Natural killer cell (primary cell): ENCODE measurements around the gene NOTUM. TPM values are rescaled to one million over a fixed set of nuclear protein-coding genes. Genes with fewer than 3 reads are reported as not detected.

Experiments used
- ATAC-seq, 3 donors: fragments of 150-1000 bp in 2 of 3; fragments of 200-7000 bp in 1 of 3; cut with Tn5 transposase; 1 replicate in 1 of 3; 2 replicates in 2 of 3; pipeline ENCODE4 v1.10.0; 2021; ENCODE audit warnings: mild to moderate bottlenecking in 2 of 3, moderate library complexity in 2 of 3
- DNase-seq, 2 donors: peaks; one replicate each; pipeline versions ENCODE4 v3.0.0 to v3.0.0-alpha.2; 2013 to 2021; ENCODE audit warnings: mixed read lengths in 1 of 2
- H3K27ac ChIP-seq: one replicate; pipeline ENCODE4 v1.5.1; 2013; ENCODE audit warnings: mild to moderate bottlenecking, low read length
- H3K27me3 ChIP-seq: one replicate; pipeline ENCODE4 v1.6.1; 2013; ENCODE audit warnings: low read length; ENCODE audit not compliant: control insufficient read depth, insufficient read depth
- H3K36me3 ChIP-seq: one replicate; pipeline ENCODE4 v1.6.1; 2013; ENCODE audit warnings: low read length; ENCODE audit not compliant: control insufficient read depth, insufficient read depth
- H3K4me1 ChIP-seq: one replicate; pipeline ENCODE4 v1.6.1; 2013; ENCODE audit warnings: low read length; ENCODE audit not compliant: control insufficient read depth, insufficient read depth
- H3K4me3 ChIP-seq: one replicate; pipeline ENCODE4 v1.5.1; 2013; ENCODE audit warnings: low read length
- H3K9me3 ChIP-seq: one replicate; pipeline ENCODE4 v1.6.1; 2013; ENCODE audit warnings: low read length; ENCODE audit not compliant: control insufficient read depth, insufficient read depth
- H3K27ac Mint-ChIP-seq, 2 donors: one replicate each; pipeline ENCODE4 v1.8.0; 2022; ENCODE audit warnings: mild to moderate bottlenecking in 2 of 2, mixed read lengths in 2 of 2, moderate library complexity in 1 of 2
- H3K27me3 Mint-ChIP-seq, 2 donors: one replicate each; pipeline ENCODE4 v1.8.0; 2022; ENCODE audit warnings: low read depth in 2 of 2, mixed read lengths in 2 of 2
- H3K36me3 Mint-ChIP-seq: one replicate; pipeline ENCODE4 v1.8.0; 2022; ENCODE audit warnings: mixed read lengths
- H3K4me1 Mint-ChIP-seq, 2 donors: one replicate each; pipeline ENCODE4 v1.8.0; 2022; ENCODE audit warnings: mixed read lengths in 2 of 2
- H3K4me3 Mint-ChIP-seq: one replicate; pipeline ENCODE4 v1.8.0; 2022; ENCODE audit warnings: mild to moderate bottlenecking, moderate library complexity, mixed read lengths
- H3K9me3 Mint-ChIP-seq, 2 donors: one replicate each; pipeline ENCODE4 v1.8.0; 2022; ENCODE audit warnings: mixed read lengths in 2 of 2
- WGBS: methylation state at CpG from one replicate; pipeline ENCODE4 v1.1.7; 2013; ENCODE audit warnings: missing lambda C conversion rate; ENCODE audit not compliant: insufficient coverage; 5-methylcytosine and 5-hydroxymethylcytosine counted together
- intact Hi-C: fragments of 100-400 bp; cut with micrococcal nuclease; formaldehyde crosslinking; loops from one replicate; pipeline ENCODE4 v1.14.2; 2022
- total RNA-seq, 4 donors: library from RNA; stranded (reverse); fragments of 120-200 nt in 1 of 4; gene quantifications; one replicate each; pipeline versions ENCODE4 v1.2.3 to v1.2.4, GENCODE V29; 2013 to 2022
- TF ChIP-seq, protein P1 (sequence below): fragments of 200-600 bp; IDR thresholded peaks from one replicate; pipeline ENCODE4 v1.8.0; 2022; ENCODE audit warnings: antibody characterized with exemption

The NOTUM gene
- total RNA-seq, 3 donors from 2014 or later (not counting 1 experiment from before 2014, with no cell fraction given) = not detected

DNA sequence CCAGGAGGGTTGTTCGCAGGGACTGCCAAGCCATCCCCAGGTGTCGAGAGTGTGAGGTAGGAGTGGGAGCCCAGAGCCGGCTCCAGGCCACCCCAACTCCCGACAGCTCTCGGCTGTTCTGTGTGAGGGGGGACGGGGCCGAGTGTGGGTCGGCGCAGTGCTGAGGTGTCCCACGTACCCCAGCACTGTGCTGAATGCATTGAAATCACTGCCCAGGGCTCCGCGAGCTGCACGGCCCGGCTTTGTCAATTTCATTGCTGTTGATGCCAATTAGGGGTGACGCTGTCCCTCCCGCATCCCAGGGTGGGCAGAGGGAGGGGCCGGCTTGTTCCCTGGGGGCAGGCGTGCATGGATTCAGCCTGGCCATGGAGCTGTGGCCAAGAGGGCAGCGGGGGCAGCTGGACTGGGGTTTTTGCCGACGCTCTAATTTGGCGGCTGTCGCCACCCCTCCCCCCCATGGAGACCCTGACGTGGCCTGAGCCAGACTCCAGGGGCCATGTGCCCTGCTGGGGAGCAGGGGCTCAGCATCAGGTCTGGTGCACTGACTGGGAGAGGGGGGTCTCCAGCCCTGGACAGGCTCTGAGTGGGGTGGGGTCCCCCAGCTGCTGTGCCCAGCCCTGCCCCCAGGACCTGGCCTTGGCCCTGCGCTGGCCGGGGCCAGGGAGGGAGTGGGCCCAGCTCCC, 47.4 kb upstream of the NOTUM start:
- intact Hi-C loops = no loop called here
- TF ChIP-seq, protein P1, sequence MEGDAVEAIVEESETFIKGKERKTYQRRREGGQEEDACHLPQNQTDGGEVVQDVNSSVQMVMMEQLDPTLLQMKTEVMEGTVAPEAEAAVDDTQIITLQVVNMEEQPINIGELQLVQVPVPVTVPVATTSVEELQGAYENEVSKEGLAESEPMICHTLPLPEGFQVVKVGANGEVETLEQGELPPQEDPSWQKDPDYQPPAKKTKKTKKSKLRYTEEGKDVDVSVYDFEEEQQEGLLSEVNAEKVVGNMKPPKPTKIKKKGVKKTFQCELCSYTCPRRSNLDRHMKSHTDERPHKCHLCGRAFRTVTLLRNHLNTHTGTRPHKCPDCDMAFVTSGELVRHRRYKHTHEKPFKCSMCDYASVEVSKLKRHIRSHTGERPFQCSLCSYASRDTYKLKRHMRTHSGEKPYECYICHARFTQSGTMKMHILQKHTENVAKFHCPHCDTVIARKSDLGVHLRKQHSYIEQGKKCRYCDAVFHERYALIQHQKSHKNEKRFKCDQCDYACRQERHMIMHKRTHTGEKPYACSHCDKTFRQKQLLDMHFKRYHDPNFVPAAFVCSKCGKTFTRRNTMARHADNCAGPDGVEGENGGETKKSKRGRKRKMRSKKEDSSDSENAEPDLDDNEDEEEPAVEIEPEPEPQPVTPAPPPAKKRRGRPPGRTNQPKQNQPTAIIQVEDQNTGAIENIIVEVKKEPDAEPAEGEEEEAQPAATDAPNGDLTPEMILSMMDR = no peak
- Mint-ChIP-seq H3K4me1 (no peaks in the 10 kb centered on the region), H3K4me3 (no peak overlapping the region), H3K27me3 (no peaks in the 10 kb centered on the region), H3K27ac (no peak overlapping the region), H3K36me3 (no peaks in the 10 kb centered on the region), H3K9me3 (no peaks in the 10 kb centered on the region)
- DNase-seq (no peak), ATAC-seq (no peak)
- H3K27ac ChIP-seq = no peak overlapping the region
- H3K4me1 ChIP-seq = no peaks in the 10 kb centered on the region
- no peaks in the 10 kb centered on the region for H3K9me3 ChIP-seq
- H3K4me3 ChIP-seq = no peak overlapping the region
- 98% methylated on average over 26 of the region's 26 CpGs for WGBS
- H3K36me3 ChIP-seq = no peaks in the 10 kb centered on the region
- H3K27me3 ChIP-seq = no peaks in the 10 kb centered on the region

DNA sequence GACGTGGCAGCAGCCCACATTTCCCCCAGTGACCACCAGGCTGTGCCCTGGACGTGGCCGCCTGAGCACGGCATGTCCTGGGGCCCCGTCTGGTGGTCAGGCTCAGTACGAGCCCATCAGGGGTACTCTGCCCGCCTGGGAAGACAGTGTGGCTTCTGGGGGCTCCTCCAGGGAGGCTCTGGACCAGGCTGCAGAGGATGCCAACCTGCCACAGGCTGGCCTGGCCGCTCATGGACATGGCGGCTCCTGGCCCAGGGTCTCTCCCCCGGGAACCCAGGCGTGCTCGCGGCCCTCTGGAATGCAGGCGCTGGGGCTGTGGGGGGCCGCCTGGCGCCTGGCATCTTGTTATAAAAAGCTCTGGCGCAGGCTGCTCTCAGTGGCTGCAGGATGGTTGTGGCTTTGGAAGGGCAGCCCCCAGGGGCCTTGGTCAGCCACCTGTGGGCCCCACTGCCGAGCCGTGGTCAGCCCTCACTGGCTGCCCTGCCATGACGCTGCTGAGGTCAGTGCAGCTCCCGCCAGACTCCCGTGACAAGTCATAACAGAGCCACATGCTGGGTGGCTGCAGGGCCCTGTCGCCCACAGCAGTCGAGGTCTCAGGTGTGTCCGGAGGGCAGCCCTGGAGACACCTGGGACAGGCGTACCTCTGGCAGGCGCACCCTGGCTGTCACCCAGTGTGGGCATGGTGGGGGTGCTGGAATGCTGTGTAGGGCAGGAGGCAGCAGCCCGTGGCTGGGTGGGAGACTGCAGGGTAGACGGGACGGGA, 46.7 kb upstream of the NOTUM start:
- no peaks in the 10 kb centered on the region for H3K36me3 Mint-ChIP-seq
- no peaks in the 10 kb centered on the region for H3K4me1 ChIP-seq
- no peaks in the 10 kb centered on the region for H3K27me3 Mint-ChIP-seq
- no peaks in the 10 kb centered on the region for H3K9me3 ChIP-seq
- H3K4me1 Mint-ChIP-seq = no peaks in the 10 kb centered on the region
- no peak overlapping the region for H3K27ac Mint-ChIP-seq
- no peak overlapping the region for H3K4me3 ChIP-seq
- H3K4me3 Mint-ChIP-seq = no peak overlapping the region
- ATAC-seq (no peak), DNase-seq (no peak)
- no peak overlapping the region for H3K27ac ChIP-seq
- TF ChIP-seq, protein P1 = no peak
- H3K9me3 Mint-ChIP-seq = no peaks in the 10 kb centered on the region
- H3K27me3 ChIP-seq = no peaks in the 10 kb centered on the region
- WGBS = 84% methylated on average over 30 of the region's 30 CpGs
- no peaks in the 10 kb centered on the region for H3K36me3 ChIP-seq
- intact Hi-C loops = no loop called here

DNA sequence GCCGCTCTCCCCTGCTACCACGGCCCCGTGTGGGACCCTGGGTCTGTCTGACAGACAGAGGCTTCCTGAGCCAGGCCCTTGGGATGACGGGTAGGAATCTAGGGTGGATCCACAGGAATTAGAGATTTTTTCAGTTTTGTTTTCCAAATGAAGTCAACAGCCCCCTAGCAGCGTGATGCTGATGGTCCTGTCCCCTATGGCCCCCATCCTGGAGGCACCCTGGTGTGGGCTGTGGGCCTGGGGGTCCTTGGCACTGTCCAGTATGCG, 46.2 kb upstream of the NOTUM start:
- Histone ChIP-seq H3K27ac (no peak overlapping the region), H3K9me3 (no peaks in the 10 kb centered on the region), H3K4me3 (no peak overlapping the region), H3K36me3 (no peaks in the 10 kb centered on the region), H3K27me3 (no peaks in the 10 kb centered on the region), H3K4me1 (no peaks in the 10 kb centered on the region)
- 91% methylated on average over 6 of the region's 6 CpGs for WGBS
- intact Hi-C loops = no loop called here
- H3K36me3 Mint-ChIP-seq = no peaks in the 10 kb centered on the region
- no peaks in the 10 kb centered on the region for H3K9me3 Mint-ChIP-seq
- DNase-seq (no peak), ATAC-seq (no peak)
- H3K4me1 Mint-ChIP-seq = no peaks in the 10 kb centered on the region
- no peak overlapping the region for H3K4me3 Mint-ChIP-seq
- no peak overlapping the region for H3K27ac Mint-ChIP-seq
- H3K27me3 Mint-ChIP-seq = no peaks in the 10 kb centered on the region
- TF ChIP-seq, protein P1 = no peak
